HCT116 (cell line): Measurements from ENCODE around the gene ARHGAP29. TPM values are rescaled to one million over a fixed set of nuclear protein-coding genes. Genes with fewer than 3 reads are reported as not detected.

Experiments used
- ATAC-seq: fragments of 200-7000 bp; cut with Tn5 transposase; 2 replicates; pipeline ENCODE4 v1.9.1; 2020; ENCODE audit warnings: mild to moderate bottlenecking, moderate library complexity
- BruUV-seq: library from RNA; stranded (reverse); fragments of 400-500 nt; replicated peaks from 2 replicates; lab custom pipeline; 2021; lab: Mats Ljungman, UMichigan
- CTCF ChIA-PET: fragments of 300-600 bp; sonication (Branson Sonifier 250); formaldehyde crosslinking; loops from one replicate; lab custom pipeline; 2021; ENCODE audit warnings: antibody characterized with exemption; lab: Charles Lee
- POLR2A ChIA-PET: fragments of 300-600, 350-600 bp; sonication (Branson Sonifier 250); formaldehyde crosslinking; loops from one replicate; lab custom pipeline; 2021; ENCODE audit warnings: antibody characterized with exemption; lab: Charles Lee
- RAD21 ChIA-PET, 2 experiments: fragments of 300-600 bp; sonication (Branson Sonifier 250); formaldehyde crosslinking; loops; one replicate each; lab custom pipeline; 2023; ENCODE audit warnings: low total read pairs in 2 of 2; ENCODE audit not compliant: uncharacterized antibody in 2 of 2, unreplicated experiment in 2 of 2, low non-redundant PET in 1 of 2; lab: Charles Lee
- DNase-seq: peaks from one replicate; pipeline ENCODE4 v3.0.0-alpha.2; 2010; ENCODE audit warnings: low read depth, low spot score
- H2AFZ ChIP-seq: fragments of 200-600 bp; shearing (Covaris generic), sonication (generic); 2 replicates; pipeline ENCODE4 v1.6.1; 2017; ENCODE audit warnings: low read depth, mixed run types, mixed read lengths, antibody characterized with exemption, low read length; ENCODE audit not compliant: poor library complexity, severe bottlenecking
- H3K27ac ChIP-seq: 2 replicates; pipeline ENCODE4 v1.5.1; 2012; ENCODE audit warnings: low read depth, low read length
- H3K27me3 ChIP-seq: fragments of 200-600 bp; sonication (generic); 2 replicates; pipeline ENCODE4 v1.6.1; 2016; ENCODE audit warnings: mixed run types, low read length, mixed read lengths; ENCODE audit not compliant: insufficient read depth
- H3K36me3 ChIP-seq, 2 experiments: fragments of 200-500 bp in 1 of 2; fragments of 200-600 bp in 1 of 2; sonication (Bioruptor generic) in 1 of 2; sonication (generic) in 1 of 2; 2 replicates each; pipeline versions ENCODE4 v1.5.1 to v1.6.1; 2014 to 2016; ENCODE audit warnings: low read length in 2 of 2, inconsistent platforms in 1 of 2, mixed read lengths in 1 of 2, mixed run types in 1 of 2; ENCODE audit not compliant: insufficient read depth in 2 of 2, control insufficient read depth in 1 of 2
- H3K4me1 ChIP-seq, 2 experiments: fragments of 200-600 bp in 1 of 2; sonication (generic) in 1 of 2; 2 replicates each; pipeline versions ENCODE4 v1.5.1 to v1.6.1; 2012 to 2017; ENCODE audit warnings: low read length in 2 of 2, inconsistent platforms in 1 of 2, mild to moderate bottlenecking in 1 of 2, mixed read lengths in 1 of 2, mixed run types in 1 of 2, moderate library complexity in 1 of 2; ENCODE audit not compliant: insufficient read depth in 2 of 2, control insufficient read depth in 1 of 2
- H3K4me2 ChIP-seq: fragments of 200-600 bp; sonication (generic); 2 replicates; pipeline ENCODE4 v1.6.1; 2017; ENCODE audit warnings: mixed run types, low read length, mixed read lengths
- H3K4me3 ChIP-seq, 2 experiments: fragments of 200-600 bp in 1 of 2; sonication (generic) in 1 of 2; replicated peaks in 1 of 2; 2 replicates each; pipeline ENCODE4 v1.5.1; 2011 to 2016; ENCODE audit warnings: low read length in 2 of 2, control low read depth in 1 of 2, low read depth in 1 of 2, mild to moderate bottlenecking in 1 of 2, mixed read lengths in 1 of 2, mixed run types in 1 of 2
- H3K79me2 ChIP-seq: fragments of 200-600 bp; sonication (generic); 2 replicates; pipeline ENCODE4 v1.6.1; 2017; ENCODE audit warnings: mild to moderate bottlenecking, mixed run types, low read length, moderate library complexity, mixed read lengths; ENCODE audit not compliant: insufficient read depth
- H3K9ac ChIP-seq: fragments of 200-600 bp; sonication (generic); 2 replicates; pipeline ENCODE4 v1.6.1; 2016; ENCODE audit warnings: low read length, mixed read lengths
- H3K9me2 ChIP-seq: fragments of 200-600 bp; sonication (generic), shearing (Covaris generic); 2 replicates; pipeline ENCODE4 v1.6.1; 2017; ENCODE audit warnings: mixed run types, mild to moderate bottlenecking, moderate library complexity; ENCODE audit not compliant: insufficient read depth
- H3K9me3 ChIP-seq, 2 experiments: fragments of 200-500 bp in 1 of 2; fragments of 200-600 bp in 1 of 2; sonication (Bioruptor generic) in 1 of 2; sonication (generic) in 1 of 2; 2 replicates each; pipeline ENCODE4 v1.6.1; 2014 to 2017; ENCODE audit warnings: low read length in 2 of 2, mixed read lengths in 2 of 2, inconsistent platforms in 1 of 2, low read depth in 1 of 2, mild to moderate bottlenecking in 1 of 2, mixed run types in 1 of 2, moderate library complexity in 1 of 2; ENCODE audit not compliant: control insufficient read depth in 1 of 2, insufficient read depth in 1 of 2
- H4K20me1 ChIP-seq: fragments of 200-600 bp; sonication (generic), shearing (Covaris generic); 2 replicates; pipeline ENCODE4 v1.6.1; 2017; ENCODE audit warnings: mixed run types, mild to moderate bottlenecking, moderate library complexity; ENCODE audit not compliant: insufficient read depth
- CTCF ChIP-seq, 3 experiments: fragments of 200-600 bp in 1 of 3; sonication (generic) in 1 of 3; IDR thresholded peaks in 2 of 3; conservative IDR thresholded peaks in 1 of 3; 2 replicates each; pipeline ENCODE4 v1.5.1; 2012 to 2017; ENCODE audit warnings: low read depth in 2 of 3, low read length in 2 of 3, antibody characterized with exemption in 1 of 3, borderline replicate concordance in 1 of 3, control low read depth in 1 of 3, mild to moderate bottlenecking in 1 of 3, mixed read lengths in 1 of 3, mixed run types in 1 of 3, moderate library complexity in 1 of 3; ENCODE audit not compliant: insufficient read depth in 1 of 3
- ZBTB33 ChIP-seq: IDR thresholded peaks from 2 replicates; pipeline ENCODE4 v1.6.1; 2011; ENCODE audit warnings: mild to moderate bottlenecking, low read length, moderate library complexity; ENCODE audit not compliant: insufficient replicate concordance; ENCODE audit errors: extremely low read depth
- ZNF274 ChIP-seq: fragments of 200-500 bp; sonication (Bioruptor generic); IDR thresholded peaks from 2 replicates; pipeline ENCODE4 v1.6.1; 2014; ENCODE audit warnings: mild to moderate bottlenecking, low read depth, low read length, inconsistent platforms
- intact Hi-C: fragments of 100-400 bp; cut with micrococcal nuclease; formaldehyde crosslinking; loops from 2 replicates; pipeline ENCODE4 v1.10.0; 2022
- total RNA-seq: library from RNA; stranded (reverse); gene quantifications from one replicate; pipeline ENCODE4 v1.2.1, GENCODE V29; 2021; ENCODE audit not compliant: unreplicated experiment
- TF ChIP-seq, protein P1 (sequence below): IDR thresholded peaks from 2 replicates; pipeline ENCODE4 v1.6.1; 2012

ARHGAP29 gene
- total RNA-seq, 1 experiment from 2014 or later, result 128 TPM

DNA sequence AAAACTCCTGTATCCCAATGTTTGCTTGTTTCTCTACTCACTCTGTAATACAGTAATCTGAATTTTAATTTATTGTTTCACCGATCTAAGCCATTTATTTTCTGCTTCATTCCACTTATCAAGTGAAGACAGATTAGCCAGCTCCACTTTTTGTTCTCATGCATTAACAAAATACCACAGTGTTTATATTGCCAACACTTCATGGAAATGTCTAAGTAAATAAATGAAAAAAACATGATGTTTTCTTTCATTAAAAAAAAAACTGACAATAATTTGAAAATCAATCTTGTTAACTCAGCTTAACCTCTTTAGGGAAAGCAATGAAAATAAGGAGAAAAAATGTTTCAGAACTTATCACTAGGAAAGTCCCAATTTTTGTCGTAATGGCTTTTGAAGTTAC is 11.5 kb downstream of the ARHGAP29 start:
- H3K4me3 ChIP-seq, result no peak overlapping the region
- H3K4me2 ChIP-seq, result no peak overlapping the region
- CTCF ChIA-PET, result interaction anchor here (1.3 to 2.2 kb wide), 2 partner anchors 110 to 186 kb away, joined by 6 read pairs; no protein-coding TSS in a partner anchor
- no peak overlapping the region for H3K9ac ChIP-seq
- intact Hi-C loops, result no loop called here
- H3K27me3 ChIP-seq, result no peaks in the 10 kb centered on the region
- ATAC-seq (no peak), DNase-seq (no peak)
- TF ChIP-seq, protein P1, sequence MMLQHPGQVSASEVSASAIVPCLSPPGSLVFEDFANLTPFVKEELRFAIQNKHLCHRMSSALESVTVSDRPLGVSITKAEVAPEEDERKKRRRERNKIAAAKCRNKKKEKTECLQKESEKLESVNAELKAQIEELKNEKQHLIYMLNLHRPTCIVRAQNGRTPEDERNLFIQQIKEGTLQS, result no peak
- no peak for TF ChIP-seq ZBTB33
- TF ChIP-seq ZNF274, result no peak
- TF ChIP-seq CTCF (IDR thresholded peaks at IDR 0.05 in 2 of 3, conservative IDR thresholded peaks at IDR 0.05 in 1 of 3; ENCODE audit: borderline replicate concordance in 1 of 3, insufficient read depth in 1 of 3, low read depth in 2 of 3, low read length in 2 of 3), result no peak
- no peak overlapping the region for H2AFZ ChIP-seq
- peaks cover 3 to 33% of the 10 kb centered on the region in 2 experiments; a peak in 3 of 4 replicates for H3K4me1 ChIP-seq
- peaks cover 11 to 27% of the 10 kb centered on the region in 2 experiments; a peak in 3 of 4 replicates for H3K36me3 ChIP-seq
- H3K79me2 ChIP-seq, result peaks cover 100% of the 10 kb centered on the region
- POLR2A ChIA-PET, result interaction anchor here (1.4 to 7.4 kb wide), 2 partner anchors 13 to 18 kb away, joined by 3 to 57 read pairs; partner anchors contain the start of gene ARHGAP29
- no TSS peak for BruUV-seq
- peaks cover 38% of the 10 kb centered on the region for H4K20me1 ChIP-seq
- H3K9me3 ChIP-seq, result no peaks in the 10 kb centered on the region
- RAD21 ChIA-PET, result no interaction called here
- H3K27ac ChIP-seq, result no peak overlapping the region
- no peaks in the 10 kb centered on the region for H3K9me2 ChIP-seq
